Stomach (tissue), 9 donors: ENCODE measurements around the gene MGST3. TPM values are rescaled to one million over a fixed set of nuclear protein-coding genes. Genes with fewer than 3 reads are reported as not detected.
A peak's percentile ranks its signal among the peaks of the same experiment; 100 is the strongest.
"Not testable (repeated sequence)": the region's sequence is repeated elsewhere in the genome, so short reads cannot be mapped to it uniquely, and the experiment has no call there.

Experiments
- DNase-seq, 2 donors: peaks; one replicate each; pipeline versions ENCODE4 v3.0.0 to v3.0.0-alpha.2; 2013 to 2019
- H3K27ac ChIP-seq, 5 donors: fragments of 200-600 bp in 4 of 5; sonication (generic) in 4 of 5; one replicate each; pipeline ENCODE4 v1.5.1; 2013 to 2019; ENCODE audit warnings: mild to moderate bottlenecking in 1 of 5, moderate library complexity in 1 of 5
- H3K27me3 ChIP-seq, 3 donors: fragments of 200-600 bp; sonication (generic); one replicate each; pipeline ENCODE4 v1.5.1; 2017 to 2019; ENCODE audit warnings: mixed run types in 1 of 3
- H3K36me3 ChIP-seq, 4 donors: fragments of 200-600 bp; sonication (generic); 1 replicate in 3 of 4; 2 replicates in 1 of 4; pipeline ENCODE4 v1.5.1; 2016 to 2019
- H3K4me1 ChIP-seq, 4 donors: fragments of 200-600 bp; sonication (generic); one replicate each; pipeline ENCODE4 v1.5.1; 2016 to 2019
- H3K4me3 ChIP-seq, 4 donors: fragments of 200-600 bp; sonication (generic) in 3 of 4; one replicate each; pipeline ENCODE4 v1.5.1; 2016 to 2019; ENCODE audit warnings: mild to moderate bottlenecking in 1 of 4
- H3K9me3 ChIP-seq, 4 donors: fragments of 200-600 bp; sonication (generic); one replicate each; pipeline ENCODE4 v1.5.1; 2016 to 2019
- EP300 ChIP-seq: sonication (generic); formaldehyde crosslinking; IDR thresholded peaks from one replicate; pipeline ENCODE4 v1.6.1; 2017; ENCODE audit warnings: antibody characterized with exemption
- POLR2A ChIP-seq, 4 donors: fragments of 450-650 bp; IDR thresholded peaks; one replicate each; pipeline ENCODE4 v1.6.1; 2016; ENCODE audit warnings: antibody characterized with exemption in 4 of 4, control low read depth in 2 of 4, mild to moderate bottlenecking in 1 of 4, moderate library complexity in 1 of 4
- POLR2AphosphoS5 ChIP-seq, 3 donors: sonication (generic); formaldehyde crosslinking; IDR thresholded peaks; one replicate each; pipeline ENCODE4 v1.6.1; 2016; ENCODE audit warnings: antibody characterized with exemption in 3 of 3
- WGBS, 5 donors: extraction: QIAGEN DNeasy Blood & Tissue Kit in 3 of 5; methylation state at CpG; one replicate each; pipeline versions ENCODE4 v1.1.5 to v1.1.7; 2013 to 2018; 5-methylcytosine and 5-hydroxymethylcytosine counted together
- intact Hi-C: fragments of 100-400 bp; cut with DNase I; formaldehyde crosslinking; loops from one replicate; pipeline ENCODE4 v1.15.1; 2023; ENCODE audit warnings: low total_unique reads
- polyA plus RNA-seq, 3 donors: library from polyadenylated mRNA; stranded (reverse); fragments of 200-250 nt; gene quantifications; one replicate each; pipeline ENCODE4 v1.2.3, GENCODE V29; 2013
- total RNA-seq, 5 donors: library from RNA; depleted of rRNA; stranded (reverse); fragments of >200 nt; gene quantifications; one replicate each; pipeline versions ENCODE4 v1.1.0 to v1.2.3, GENCODE V29; 2014 to 2016
- TF ChIP-seq, protein P1 (sequence below), 7 experiments: fragments of 450-650 bp in 4 of 7; fragments of 200-600 bp in 3 of 7; sonication (generic) in 3 of 7; IDR thresholded peaks; one replicate each; pipeline ENCODE4 v1.5.1; 2016 to 2019; ENCODE audit warnings: antibody characterized with exemption in 7 of 7, control low read depth in 2 of 7, mild to moderate bottlenecking in 1 of 7
- donor health status: healthy with polysubstance abuse.
- donor health status: Bipolar disorder and iron deficiency.
- donor health status: healthy.

The MGST3 gene
- total and polyA plus RNA-seq, 8 donors: 46.1 to 310 (median 124) TPM

DNA sequence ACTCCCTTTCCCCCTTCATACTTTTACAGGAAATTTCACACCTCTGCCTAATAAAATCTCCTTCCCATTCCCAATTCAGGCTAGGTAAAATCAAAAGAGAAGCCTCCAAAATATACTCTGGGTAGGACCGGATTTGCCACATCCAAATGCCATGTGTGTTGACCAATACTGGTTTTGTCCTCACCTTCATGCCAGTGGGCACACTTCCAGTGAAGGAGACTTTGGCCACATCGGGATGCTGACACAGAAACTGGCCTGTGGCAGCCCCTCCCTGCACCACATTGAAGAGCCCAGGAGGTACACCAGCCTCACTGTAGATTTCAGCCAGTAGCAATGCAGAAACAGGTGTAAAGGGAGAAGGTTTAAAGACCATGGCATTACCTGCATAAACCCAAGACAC, 49.3 kb downstream of the MGST3 start:
- Histone ChIP-seq H3K9me3 (no peaks in the 10 kb centered on the region), H3K27me3 (no peaks in the 10 kb centered on the region), H3K27ac (no peak overlapping the region), H3K4me3 (no peak overlapping the region), H3K4me1 (peaks cover 0 to 23% (median 13%) of the 10 kb centered on the region in 4 donors), H3K36me3 (peaks cover 20 to 83% (median 78%) of the 10 kb centered on the region in 4 donors)
- DNase-seq: peak in 1 of 2 donors; percentile 37
- intact Hi-C loops: no loop called here
- no peak for TF ChIP-seq POLR2AphosphoS5 (IDR thresholded peaks at IDR 0.05)
- no peak for TF ChIP-seq EP300
- TF ChIP-seq, protein P1, sequence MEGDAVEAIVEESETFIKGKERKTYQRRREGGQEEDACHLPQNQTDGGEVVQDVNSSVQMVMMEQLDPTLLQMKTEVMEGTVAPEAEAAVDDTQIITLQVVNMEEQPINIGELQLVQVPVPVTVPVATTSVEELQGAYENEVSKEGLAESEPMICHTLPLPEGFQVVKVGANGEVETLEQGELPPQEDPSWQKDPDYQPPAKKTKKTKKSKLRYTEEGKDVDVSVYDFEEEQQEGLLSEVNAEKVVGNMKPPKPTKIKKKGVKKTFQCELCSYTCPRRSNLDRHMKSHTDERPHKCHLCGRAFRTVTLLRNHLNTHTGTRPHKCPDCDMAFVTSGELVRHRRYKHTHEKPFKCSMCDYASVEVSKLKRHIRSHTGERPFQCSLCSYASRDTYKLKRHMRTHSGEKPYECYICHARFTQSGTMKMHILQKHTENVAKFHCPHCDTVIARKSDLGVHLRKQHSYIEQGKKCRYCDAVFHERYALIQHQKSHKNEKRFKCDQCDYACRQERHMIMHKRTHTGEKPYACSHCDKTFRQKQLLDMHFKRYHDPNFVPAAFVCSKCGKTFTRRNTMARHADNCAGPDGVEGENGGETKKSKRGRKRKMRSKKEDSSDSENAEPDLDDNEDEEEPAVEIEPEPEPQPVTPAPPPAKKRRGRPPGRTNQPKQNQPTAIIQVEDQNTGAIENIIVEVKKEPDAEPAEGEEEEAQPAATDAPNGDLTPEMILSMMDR (IDR thresholded peaks at IDR 0.05): no peak
- no peak for TF ChIP-seq POLR2A (IDR thresholded peaks at IDR 0.05)
- 51 to 77% (median 69%) methylated on average over 2 of the region's 2 CpGs for WGBS, 5 donors

DNA sequence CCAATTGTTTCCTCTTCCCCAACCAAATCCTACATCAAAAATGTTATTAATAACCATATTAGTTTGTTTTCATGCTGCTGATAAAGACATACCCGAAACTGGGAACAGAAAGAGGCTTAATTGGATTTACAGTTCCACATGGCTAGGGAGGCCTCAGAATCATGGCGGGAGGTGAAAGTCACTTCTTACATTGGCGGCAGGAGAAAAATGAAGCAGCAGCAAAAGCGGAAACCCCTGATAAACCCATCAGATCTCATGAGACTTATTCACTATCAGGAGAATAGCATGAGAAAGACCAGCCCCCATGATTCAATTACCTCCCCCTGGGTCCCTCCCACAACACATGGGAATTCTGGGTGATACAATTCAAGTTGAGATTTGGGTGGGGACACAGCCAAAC, 49.7 kb downstream of the MGST3 start:
- intact Hi-C loops, H3K4me3 ChIP-seq, H3K27ac ChIP-seq, H3K27me3 ChIP-seq, H3K9me3 ChIP-seq, DNase-seq: not testable (repeated sequence)
- 96 to 99% (median 97%) methylated on average over 4 of the region's 4 CpGs for WGBS, 5 donors
- Histone ChIP-seq H3K36me3 (peaks cover 20 to 83% (median 73%) of the 10 kb centered on the region in 4 donors), H3K4me1 (peaks cover 0 to 26% (median 15%) of the 10 kb centered on the region in 4 donors)

DNA sequence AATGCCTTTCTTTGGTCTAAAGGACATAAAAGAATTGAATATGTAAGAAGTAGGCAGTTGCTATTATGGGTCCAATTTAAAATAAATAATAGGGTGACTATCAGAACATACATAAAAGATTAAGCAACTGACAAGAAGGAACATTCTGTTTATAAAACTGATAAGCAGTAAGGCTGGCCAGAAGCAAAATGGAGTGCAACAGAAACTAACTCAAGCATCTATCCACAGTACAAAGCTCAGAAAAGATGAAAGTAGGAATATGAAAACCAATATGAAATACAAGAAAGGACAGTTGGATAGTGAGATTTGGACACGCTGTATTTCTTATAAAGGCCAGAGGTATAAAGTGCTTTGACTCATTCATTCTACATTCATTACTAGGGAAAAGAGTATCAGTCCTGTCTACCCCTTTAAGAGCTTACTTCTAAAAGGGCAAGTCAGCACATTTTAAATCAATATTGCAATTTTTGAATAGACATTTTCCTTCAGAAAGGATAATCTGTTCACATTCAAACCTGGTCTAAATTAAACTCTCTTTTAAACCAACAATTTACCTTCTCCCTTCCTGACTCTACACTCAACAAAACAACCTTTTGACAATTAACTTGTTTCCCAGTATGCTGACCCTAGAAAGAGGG, 52.9 kb downstream of the MGST3 start:
- intact Hi-C loops: no loop called here
- TF ChIP-seq, protein P1 (IDR thresholded peaks at IDR 0.05): no peak
- TF ChIP-seq POLR2AphosphoS5 (IDR thresholded peaks at IDR 0.05): no peak
- TF ChIP-seq POLR2A (IDR thresholded peaks at IDR 0.05): no peak
- no peak for TF ChIP-seq EP300
- Histone ChIP-seq H3K4me1 (peaks cover 0 to 34% (median 16%) of the 10 kb centered on the region in 4 donors), H3K4me3 (no peak overlapping the region), H3K9me3 (no peaks in the 10 kb centered on the region), H3K27ac (no peak overlapping the region), H3K36me3 (peaks cover 16 to 66% (median 43%) of the 10 kb centered on the region in 4 donors), H3K27me3 (no peaks in the 10 kb centered on the region)
- 0 to 38% (median 3%) methylated on average over 1 of the region's 1 CpG for WGBS, 5 donors
- DNase-seq: no peak

DNA sequence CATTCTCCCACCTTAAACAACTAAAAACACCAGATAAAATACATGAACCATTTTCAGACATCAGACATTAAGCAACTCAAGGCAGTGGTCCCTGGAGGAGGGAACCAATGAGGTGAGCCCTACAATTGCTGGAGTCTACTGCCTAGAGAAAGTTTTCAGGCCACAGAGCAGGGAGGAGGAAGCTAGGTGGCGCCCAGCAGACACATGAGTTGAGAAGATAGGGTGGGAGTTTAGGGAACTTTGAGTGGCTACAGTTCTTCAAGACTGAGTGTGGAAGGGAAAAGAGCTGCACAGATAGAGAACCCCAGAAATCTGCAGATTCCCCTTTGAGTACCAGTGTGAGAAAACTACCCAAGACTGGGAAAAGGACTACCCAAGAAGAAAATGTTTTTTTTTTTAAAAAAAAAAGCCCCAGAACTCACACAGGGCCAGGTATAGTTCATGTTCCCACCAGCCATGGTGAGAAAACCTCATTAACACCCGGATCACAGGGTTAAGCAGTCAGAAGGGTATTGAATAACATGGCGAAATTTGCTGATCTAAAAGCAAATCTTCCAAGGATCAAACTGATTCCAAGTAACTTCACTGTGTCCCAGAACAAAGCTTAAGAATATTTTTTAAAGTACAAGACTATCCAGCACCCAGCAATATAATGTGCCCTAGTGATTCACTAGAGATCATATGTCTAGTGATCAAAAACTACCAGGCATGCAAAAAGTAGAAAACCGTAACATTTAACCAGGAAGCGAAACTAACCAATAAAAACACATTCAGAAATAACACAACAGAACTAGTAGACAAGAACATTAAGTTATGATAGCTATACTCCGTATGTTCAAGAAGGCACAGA, 55.3 kb downstream of the MGST3 start:
- peaks cover 13 to 63% (median 34%) of the 10 kb centered on the region in 4 donors for H3K36me3 ChIP-seq
- H3K4me3 ChIP-seq: no peak overlapping the region
- no peak overlapping the region for H3K27ac ChIP-seq
- peaks cover 0 to 34% (median 19%) of the 10 kb centered on the region in 4 donors for H3K4me1 ChIP-seq
- H3K9me3 ChIP-seq: no peaks in the 10 kb centered on the region
- TF ChIP-seq POLR2A (IDR thresholded peaks at IDR 0.05) (no peak), POLR2AphosphoS5 (IDR thresholded peaks at IDR 0.05) (no peak), EP300 (no peak)
- TF ChIP-seq, protein P1 (IDR thresholded peaks at IDR 0.05): no peak
- 77 to 96% (median 85%) methylated on average over 6 of the region's 6 CpGs for WGBS, 5 donors
- DNase-seq: no peak
- intact Hi-C loops: no loop called here
- H3K27me3 ChIP-seq: no peaks in the 10 kb centered on the region
